IMR-90 (cell line): ENCODE results near the gene TANGO2. TPM values are rescaled to one million over a fixed set of nuclear protein-coding genes. Genes with fewer than 3 reads are reported as not detected.

Source experiments
- ATAC-seq: fragments of 200-7000 bp; cut with Tn5 transposase; 2 replicates; pipeline ENCODE4 v1.9.1; 2020; ENCODE audit warnings: low read depth, mild to moderate bottlenecking, moderate library complexity
- BruUV-seq: library from RNA; stranded (reverse); fragments of 400-500 nt; replicated peaks from 2 replicates; lab custom pipeline; 2021; lab: Mats Ljungman, UMichigan
- CTCF ChIA-PET: fragments of 300-600 bp; formaldehyde crosslinking; extraction: SDS; loops from one replicate; lab custom pipeline; 2021; ENCODE audit warnings: antibody characterized with exemption; lab: Yijun Ruan, JAX
- POLR2A ChIA-PET: fragments of 300-600 bp; sonication (Branson Sonifier 250); formaldehyde crosslinking; loops from one replicate; lab custom pipeline; 2022; ENCODE audit warnings: antibody characterized with exemption; ENCODE audit not compliant: unreplicated experiment; lab: Charles Lee
- DNase-seq: peaks from one replicate; pipeline ENCODE4 v3.0.0; 2013
- H2AFZ ChIP-seq: replicated peaks from 2 replicates; pipeline ENCODE3; 2013; ENCODE audit warnings: low read length, mild to moderate bottlenecking; ENCODE audit not compliant: poor library complexity
- H2AK5ac ChIP-seq: 2 replicates; pipeline ENCODE4 v1.6.1; 2013; ENCODE audit warnings: low read depth, low read length, inconsistent platforms
- H2AK9ac ChIP-seq: replicated peaks from 2 replicates; pipeline ENCODE3; 2013; ENCODE audit warnings: mild to moderate bottlenecking, low read depth, low read length, moderate library complexity; ENCODE audit not compliant: poor library complexity
- H2BK120ac ChIP-seq: 2 replicates; pipeline ENCODE4 v1.6.1; 2013; ENCODE audit warnings: low read depth, low read length, inconsistent platforms
- H2BK15ac ChIP-seq: 3 replicates; pipeline ENCODE4 v1.6.1; 2013; ENCODE audit warnings: low read depth, low read length, inconsistent platforms
- H2BK20ac ChIP-seq: 2 replicates; pipeline ENCODE4 v1.6.1; 2013; ENCODE audit warnings: low read depth, mild to moderate bottlenecking, inconsistent platforms, low read length, moderate library complexity
- H2BK5ac ChIP-seq: 2 replicates; pipeline ENCODE4 v1.6.1; 2013; ENCODE audit warnings: mild to moderate bottlenecking, low read depth, low read length, inconsistent platforms; ENCODE audit not compliant: poor library complexity, severe bottlenecking
- H3K14ac ChIP-seq: replicated peaks from 2 replicates; pipeline ENCODE4 v1.6.1; 2013; ENCODE audit warnings: low read depth, low read length, inconsistent platforms
- H3K18ac ChIP-seq: 2 replicates; pipeline ENCODE4 v1.6.1; 2013; ENCODE audit warnings: low read depth, low read length, control low read depth
- H3K23ac ChIP-seq: 2 replicates; pipeline ENCODE4 v1.6.1; 2013; ENCODE audit warnings: low read depth, low read length, inconsistent platforms
- H3K27ac ChIP-seq: 2 replicates; pipeline ENCODE4 v1.5.1; 2013; ENCODE audit warnings: mild to moderate bottlenecking, control low read depth, low read length; ENCODE audit not compliant: insufficient read depth
- H3K27me3 ChIP-seq: 2 replicates; pipeline ENCODE4 v1.6.1; 2013; ENCODE audit warnings: low read length; ENCODE audit not compliant: control insufficient read depth, insufficient read depth
- H3K36me3 ChIP-seq: 2 replicates; pipeline ENCODE4 v1.6.1; 2013; ENCODE audit warnings: low read length, mixed read lengths; ENCODE audit not compliant: control insufficient read depth, insufficient read depth
- H3K4ac ChIP-seq: 2 replicates; pipeline ENCODE4 v1.6.1; 2013; ENCODE audit warnings: low read depth, low read length, inconsistent platforms
- H3K4me1 ChIP-seq: 2 replicates; pipeline ENCODE4 v1.6.1; 2013; ENCODE audit warnings: low read length, mixed read lengths; ENCODE audit not compliant: control insufficient read depth, insufficient read depth
- H3K4me2 ChIP-seq: 2 replicates; pipeline ENCODE4 v1.6.1; 2013; ENCODE audit warnings: low read depth, mild to moderate bottlenecking, control low read depth, low read length, moderate library complexity
- H3K4me3 ChIP-seq: 2 replicates; pipeline ENCODE4 v1.5.1; 2013; ENCODE audit warnings: low read depth, mild to moderate bottlenecking, control low read depth, low read length, moderate library complexity; ENCODE audit not compliant: insufficient read depth
- H3K56ac ChIP-seq: 2 replicates; pipeline ENCODE4 v1.6.1; 2013; ENCODE audit warnings: low read length, inconsistent platforms; ENCODE audit not compliant: insufficient read depth; ENCODE audit errors: extremely low read depth
- H3K79me1 ChIP-seq, 2 experiments: 2 replicates each; pipeline ENCODE4 v1.6.1; 2013; ENCODE audit warnings: low read length in 2 of 2, inconsistent platforms in 1 of 2, low read depth in 1 of 2
- H3K9ac ChIP-seq: 2 replicates; pipeline ENCODE4 v1.6.1; 2013; ENCODE audit warnings: low read depth, low read length, control low read depth
- H3K9me1 ChIP-seq: 2 replicates; pipeline ENCODE4 v1.6.1; 2013; ENCODE audit warnings: low read length, inconsistent platforms; ENCODE audit not compliant: insufficient read depth
- H3K9me3 ChIP-seq: 2 replicates; pipeline ENCODE4 v1.6.1; 2013; ENCODE audit warnings: low read length; ENCODE audit not compliant: control insufficient read depth, insufficient read depth
- H4K20me1 ChIP-seq: 2 replicates; pipeline ENCODE4 v1.6.1; 2013; ENCODE audit warnings: low read length, inconsistent platforms; ENCODE audit not compliant: insufficient read depth
- H4K5ac ChIP-seq: 2 replicates; pipeline ENCODE4 v1.6.1; 2013; ENCODE audit warnings: mild to moderate bottlenecking, low read depth, low read length, control low read depth
- H4K8ac ChIP-seq, 2 experiments: 2 replicates each; pipeline ENCODE4 v1.6.1; 2013; ENCODE audit warnings: low read depth in 2 of 2, low read length in 2 of 2, control low read depth in 1 of 2, inconsistent platforms in 1 of 2
- H4K91ac ChIP-seq: 2 replicates; pipeline ENCODE4 v1.6.1; 2013; ENCODE audit warnings: low read depth, low read length, inconsistent platforms; ENCODE audit not compliant: insufficient read depth
- BHLHE40 ChIP-seq: fragments of 150-350 bp; IDR thresholded peaks from 2 replicates; pipeline ENCODE4 v1.6.1; 2016; ENCODE audit warnings: mild to moderate bottlenecking, low read depth, low read length
- CHD1 ChIP-seq: IDR thresholded peaks from 2 replicates; pipeline ENCODE4 v1.6.1; 2012; ENCODE audit warnings: low read depth, low read length, improper control_type of control experiment
- MAFK ChIP-seq: IDR thresholded peaks from 2 replicates; pipeline ENCODE4 v1.6.1; 2012; ENCODE audit warnings: low read depth, low read length, improper control_type of control experiment
- MAZ ChIP-seq: IDR thresholded peaks from 2 replicates; pipeline ENCODE4 v1.6.1; 2012; ENCODE audit warnings: low read depth, mild to moderate bottlenecking, low read length, improper control_type of control experiment, moderate library complexity, borderline replicate concordance
- NFE2L2 ChIP-seq: fragments of 150-350 bp; IDR thresholded peaks from 2 replicates; pipeline ENCODE4 v1.6.1; 2016; ENCODE audit warnings: low read depth, mild to moderate bottlenecking, low read length
- POLR2A ChIP-seq: IDR thresholded peaks from 2 replicates; pipeline ENCODE4 v1.6.1; 2012; ENCODE audit warnings: mild to moderate bottlenecking, low read depth, low read length
- RCOR1 ChIP-seq: IDR thresholded peaks from 2 replicates; pipeline ENCODE4 v1.6.1; 2012; ENCODE audit warnings: mild to moderate bottlenecking, low read length, improper control_type of control experiment; ENCODE audit not compliant: insufficient replicate concordance
- SMC3 ChIP-seq: fragments of 150-350 bp; IDR thresholded peaks from 2 replicates; pipeline ENCODE4 v1.6.1; 2016; ENCODE audit warnings: low read depth, mild to moderate bottlenecking, antibody characterized with exemption, low read length, moderate library complexity
- WGBS, 2 experiments: methylation state at CpG; one replicate each; pipeline versions ENCODE4 v1.1.5 to v1.1.7; 2013; ENCODE audit warnings: missing lambda C conversion rate in 2 of 2; ENCODE audit not compliant: insufficient read length in 1 of 2; ENCODE audit errors: extremely low coverage in 2 of 2; 5-methylcytosine and 5-hydroxymethylcytosine counted together
- dilution Hi-C: fragments of 300-500 bp; cut with HindIII; formaldehyde crosslinking; loops from one replicate; pipeline ENCODE4 v1.14.3; 2018; ENCODE audit warnings: low sequenced_read_pairs; ENCODE audit not compliant: unreplicated experiment
- in situ Hi-C: fragments of 300-500 bp; cut with MboI; formaldehyde crosslinking; loops from 3 replicates; pipeline ENCODE4 v1.14.3; 2019; ENCODE audit warnings: low sequenced_read_pairs, inconsistent platforms, mixed read lengths
- intact Hi-C: fragments of 100-400 bp; cut with micrococcal nuclease; formaldehyde crosslinking; loops from 2 replicates; pipeline ENCODE4 v1.10.0; 2022
- polyA plus RNA-seq, 3 experiments: library from polyadenylated mRNA; depleted of rRNA; stranded (reverse); fragments of >200 nt; gene quantifications; 2 replicates each; pipeline ENCODE4 v1.2.3, GENCODE V29; 2012; ENCODE audit warnings: low replicate concordance in 1 of 3
- total RNA-seq: library from RNA; depleted of rRNA; stranded (reverse); fragments of >200 nt; gene quantifications from 2 replicates; pipeline ENCODE4 v1.2.3, GENCODE V29; 2012

The TANGO2 gene
- total and polyA plus RNA-seq, 2 of the 4 experiments (the other 2 are of a cell fraction): 45.1 to 75.1 TPM

DNA sequence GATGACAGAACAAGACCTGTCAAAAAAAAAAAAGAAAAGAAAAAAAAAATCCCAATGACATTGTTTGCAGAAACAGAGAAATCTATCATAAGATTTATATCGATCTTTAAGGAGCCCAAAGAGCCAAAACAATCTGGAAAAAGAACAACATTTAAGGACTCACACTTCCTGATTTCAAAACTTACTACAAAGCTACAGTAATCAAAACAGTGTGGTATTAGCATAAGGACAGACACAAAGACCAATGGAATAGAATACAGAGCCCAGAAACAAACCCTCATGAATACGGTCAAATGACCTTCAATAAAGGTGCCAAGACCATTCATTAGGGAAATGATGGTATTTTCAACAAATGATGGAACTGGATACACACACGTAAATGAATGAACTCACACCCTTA is 16.4 kb upstream of the TANGO2 start:
- H4K5ac ChIP-seq: no peak overlapping the region
- no peak overlapping the region for H3K4ac ChIP-seq
- no peak overlapping the region for H2AK5ac ChIP-seq
- no peak overlapping the region for H2BK120ac ChIP-seq
- no peak overlapping the region for H2AK9ac ChIP-seq
- no peak overlapping the region for H2BK5ac ChIP-seq
- H3K9ac ChIP-seq: no peak overlapping the region
- no peak overlapping the region for H2BK20ac ChIP-seq
- CTCF ChIA-PET: interaction anchor here (1.5 kb wide), 1 partner anchor 9 kb away, joined by 5 read pairs; no protein-coding TSS in a partner anchor
- TF ChIP-seq NFE2L2 (no peak), SMC3 (no peak), POLR2A (no peak), BHLHE40 (no peak), RCOR1 (no peak), MAFK (no peak), CHD1 (no peak), MAZ (no peak)
- H3K9me1 ChIP-seq: no peaks in the 10 kb centered on the region
- H3K27me3 ChIP-seq: peaks cover 7% of the 10 kb centered on the region
- no peaks in the 10 kb centered on the region for H3K79me1 ChIP-seq
- WGBS, 2 experiments: no CpG with 5 or more reads among the region's 3 CpGs
- no peak overlapping the region for H3K4me3 ChIP-seq
- no peak overlapping the region for H4K91ac ChIP-seq
- intact Hi-C loops: no loop called here
- POLR2A ChIA-PET: no interaction called here
- H3K14ac ChIP-seq: no peak overlapping the region
- in situ Hi-C loops: no loop called here
- H3K18ac ChIP-seq: no peak overlapping the region
- H4K20me1 ChIP-seq: no peaks in the 10 kb centered on the region
- peaks cover 7% of the 10 kb centered on the region; the same call in 1 of the 2 replicates for H3K4me1 ChIP-seq
- dilution Hi-C loops: no loop called here
- no peak for DNase-seq
- no peak for ATAC-seq
- H3K27ac ChIP-seq: no peak overlapping the region
- H3K9me3 ChIP-seq: peaks cover 1% of the 10 kb centered on the region; the same call in 1 of the 2 replicates
- BruUV-seq: no TSS peak
- H3K4me2 ChIP-seq: no peak overlapping the region
- no peaks in the 10 kb centered on the region for H3K36me3 ChIP-seq
- H2BK15ac ChIP-seq: no peak overlapping the region
- no peak overlapping the region for H4K8ac ChIP-seq
- H2AFZ ChIP-seq: no peak overlapping the region
- no peak overlapping the region for H3K23ac ChIP-seq
- H3K56ac ChIP-seq: no peak overlapping the region
